Fibroblast of lung (primary cell): ENCODE measurements around the gene ACOXL.

Experiments used
- CTCF ChIP-seq, 2 donors: IDR thresholded peaks in 1 of 2; conservative IDR thresholded peaks in 1 of 2; 1 replicate in 1 of 2; 2 replicates in 1 of 2; pipeline ENCODE4 v1.5.1; 2011 to 2012; ENCODE audit warnings: low read length in 2 of 2, control low read depth in 1 of 2, inconsistent platforms in 1 of 2, low read depth in 1 of 2, mild to moderate bottlenecking in 1 of 2
- EZH2 ChIP-seq: IDR thresholded peaks from 2 replicates; pipeline ENCODE4 v1.5.1; 2012; ENCODE audit warnings: low read length, control low read depth, mild to moderate bottlenecking; ENCODE audit errors: missing control alignments

GRCh38 chr2:111108745-111109271, 376.4 kb downstream of the ACOXL start:
- TF ChIP-seq CTCF (conservative IDR thresholded peaks at IDR 0.05 in 1 of 2, IDR thresholded peaks at IDR 0.05 in 1 of 2; ENCODE audit: low read depth in 1 of 2, low read length in 2 of 2) (no peak), EZH2 (no peak)
